Omental fat pad (tissue), 4 donors: ENCODE measurements around the gene ACTL10. TPM values are rescaled to one million over a fixed set of nuclear protein-coding genes. Genes with fewer than 3 reads are reported as not detected.

Source experiments
- ATAC-seq: fragments of 150-250 bp; one replicate; pipeline ENCODE4 v1.9.1; 2016; ENCODE audit warnings: mild to moderate bottlenecking, moderate library complexity; ENCODE audit not compliant: low FRiP score
- DNase-seq: peaks from one replicate; pipeline ENCODE4 v3.0.0-alpha.2; 2019; ENCODE audit warnings: low spot score
- CTCF ChIP-seq, 3 donors: fragments of 450-650 bp; IDR thresholded peaks; one replicate each; pipeline ENCODE4 v1.5.1; 2016 to 2017; ENCODE audit warnings: antibody characterized with exemption in 3 of 3, mild to moderate bottlenecking in 3 of 3, moderate library complexity in 2 of 3
- total RNA-seq, 4 donors: library from RNA; depleted of rRNA; stranded (reverse); fragments of >200 nt; gene quantifications; one replicate each; pipeline ENCODE4 v1.1.0, GENCODE V29; 2016

The ACTL10 gene
- total RNA-seq, 4 donors from 2014 or later, result 1.1 to 2.4 (median 1.8) TPM

DNA sequence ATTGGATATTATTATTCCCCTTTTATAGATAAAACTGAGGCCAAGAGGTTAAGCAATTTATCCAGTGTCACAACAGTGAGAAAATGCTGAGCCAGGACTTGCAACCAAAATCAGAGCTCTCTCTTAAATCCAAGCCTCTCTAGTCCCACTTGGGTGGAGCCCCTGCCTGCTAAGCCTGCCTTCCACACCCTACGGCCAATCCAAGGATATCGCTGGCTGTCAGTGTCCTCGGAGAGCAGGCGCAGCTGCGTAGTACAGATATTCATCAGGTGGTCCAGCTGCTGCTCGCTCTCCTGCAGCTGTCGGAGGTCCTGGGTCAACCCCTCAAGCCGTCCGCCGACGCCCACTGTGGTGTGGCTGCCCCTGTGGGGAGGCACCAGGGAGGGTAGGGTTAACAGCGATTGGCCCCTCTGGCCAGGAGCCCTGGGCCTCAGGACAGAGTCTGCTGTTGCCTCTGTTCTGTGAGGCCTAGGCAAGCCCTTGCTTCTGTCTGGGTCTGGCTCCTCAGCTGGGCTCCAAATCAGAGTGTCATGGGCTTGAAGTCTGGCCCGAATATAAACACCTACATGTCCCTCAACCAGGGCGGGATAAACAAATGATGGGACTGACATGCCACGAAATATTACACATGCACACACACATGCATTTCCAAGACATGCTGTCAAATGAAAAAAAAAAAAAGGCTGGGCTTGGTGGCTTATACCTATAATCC is 11.4 kb downstream of the ACTL10 start:
- no peak for ATAC-seq
- no peak for DNase-seq
- no peak for TF ChIP-seq CTCF (IDR thresholded peaks at IDR 0.05)

DNA sequence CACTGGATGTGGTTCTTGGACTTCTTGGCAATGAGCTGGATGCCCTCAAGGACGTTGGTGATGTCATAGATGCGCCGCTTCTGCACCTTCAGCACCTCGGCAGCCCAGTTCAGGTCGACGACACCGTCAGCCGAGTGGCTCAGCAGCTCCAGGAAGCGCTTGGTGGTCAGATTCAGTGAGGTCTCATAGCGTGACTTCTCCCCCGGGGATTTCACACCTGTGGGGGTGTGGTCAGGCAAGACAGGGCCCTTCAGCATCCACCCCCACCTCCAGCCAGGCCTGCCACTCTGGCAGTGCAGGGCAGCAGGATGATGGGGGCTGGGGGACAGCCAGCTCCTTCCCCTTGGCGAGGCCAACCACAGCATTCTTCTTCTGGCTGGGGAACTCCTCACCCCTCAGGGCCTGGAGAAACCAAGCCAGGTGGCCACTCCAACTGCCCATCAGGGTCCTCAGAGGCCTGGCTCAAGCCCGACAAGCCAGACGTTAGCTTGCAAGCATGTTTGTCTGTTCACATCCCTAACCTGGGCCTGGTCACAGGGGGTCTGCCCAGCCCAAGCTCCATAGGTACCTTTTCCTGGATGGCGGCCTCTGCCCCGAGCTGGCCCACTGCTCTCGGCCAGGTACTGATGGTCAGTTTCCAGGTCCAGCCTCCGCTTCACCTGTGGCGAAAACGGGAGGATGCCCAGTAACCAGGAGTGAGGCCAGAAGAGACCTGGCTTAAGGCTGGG is 13.2 kb downstream of the ACTL10 start:
- DNase-seq, result no peak
- ATAC-seq, result no peak
- no peak for TF ChIP-seq CTCF (IDR thresholded peaks at IDR 0.05)

GRCh38 chr20:33680686-33681085 is 13.9 kb downstream of the ACTL10 start:
- DNase-seq (no peak), ATAC-seq (no peak)
- no peak for TF ChIP-seq CTCF (IDR thresholded peaks at IDR 0.05)

GRCh38 chr20:33681288-33681687 is 14.5 kb downstream of the ACTL10 start:
- ATAC-seq (no peak), DNase-seq (no peak)
- TF ChIP-seq CTCF (IDR thresholded peaks at IDR 0.05), result no peak

- ATAC-seq, result no peak
- no peak for TF ChIP-seq CTCF (IDR thresholded peaks at IDR 0.05)
These were observed 15.1 kb downstream of the ACTL10 start for GRCh38 chr20:33681728-33682353.

GRCh38 chr20:33684533-33685327 is 18.0 kb downstream of the ACTL10 start:
- no peak for TF ChIP-seq CTCF (IDR thresholded peaks at IDR 0.05)
- ATAC-seq (no peak), DNase-seq (no peak)

More at GRCh38 chr20:33681728-33682353, 15.1 kb downstream of the ACTL10 start:
- no peak for DNase-seq
